Activated naive CD4-positive, alpha-beta T cell treated with anti-CD3 and anti-CD28 coated beads, Interleukin-2, amount 10 ng/mL, durations not matched to agents 7 days and 5 days (primary cell): ENCODE measurements around the gene VAMP7.
"Not testable (repeated sequence)": the region's sequence is repeated elsewhere in the genome, so short reads cannot be mapped to it uniquely, and the experiment has no call there.

Source experiments
- CTCF ChIA-PET: fragments of 350-600 bp; sonication (Branson Sonifier 250); formaldehyde crosslinking; loops from one replicate; lab custom pipeline; 2021; ENCODE audit warnings: antibody characterized with exemption; lab: Charles Lee
- DNase-seq: peaks from one replicate; pipeline ENCODE4 v3.0.0-alpha.2; 2020
- H3K27ac Mint-ChIP-seq: one replicate; pipeline ENCODE4 v1.8.0; 2021; ENCODE audit warnings: mild to moderate bottlenecking, moderate library complexity, mixed read lengths
- H3K27me3 Mint-ChIP-seq: one replicate; pipeline ENCODE4 v1.8.0; 2021; ENCODE audit warnings: mild to moderate bottlenecking, mixed read lengths
- H3K36me3 Mint-ChIP-seq: one replicate; pipeline ENCODE4 v1.8.0; 2021; ENCODE audit warnings: mixed read lengths
- H3K4me1 Mint-ChIP-seq: one replicate; pipeline ENCODE4 v1.8.0; 2021; ENCODE audit warnings: mixed read lengths
- H3K4me3 Mint-ChIP-seq: one replicate; pipeline ENCODE4 v1.8.0; 2021; ENCODE audit warnings: mild to moderate bottlenecking, moderate library complexity, mixed read lengths
- H3K9me3 Mint-ChIP-seq: one replicate; pipeline ENCODE4 v1.8.0; 2021; ENCODE audit warnings: mixed read lengths

VAMP7 gene

DNA sequence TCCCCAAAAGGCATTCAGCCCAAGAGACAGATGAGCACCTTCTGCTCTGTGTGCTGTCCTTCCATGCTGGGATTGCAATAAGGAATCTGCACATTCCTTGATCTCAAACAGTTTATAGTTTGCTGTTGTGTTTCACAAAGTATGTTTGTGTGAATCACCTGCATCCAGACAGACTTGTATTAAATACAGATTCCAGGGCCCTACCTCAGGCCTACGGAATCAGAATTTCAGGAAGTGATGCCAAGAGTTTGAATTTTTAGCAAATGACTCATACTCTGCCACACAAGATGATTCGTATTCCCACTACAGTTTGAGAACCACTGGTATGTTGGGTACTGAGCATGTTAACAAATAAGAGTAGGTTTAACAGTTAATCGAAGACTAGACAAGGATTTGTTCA is 7.0 kb downstream of the VAMP7 start:
- H3K4me1 Mint-ChIP-seq, result peaks cover 20% of the 10 kb centered on the region
- H3K4me3 Mint-ChIP-seq, result no peak overlapping the region
- CTCF ChIA-PET, result no interaction called here
- no peak overlapping the region for H3K27ac Mint-ChIP-seq
- no peak for DNase-seq
- H3K27me3 Mint-ChIP-seq, result no peaks in the 10 kb centered on the region
- peaks cover under 1% of the 10 kb centered on the region for H3K9me3 Mint-ChIP-seq
- peaks cover 26% of the 10 kb centered on the region for H3K36me3 Mint-ChIP-seq

DNA sequence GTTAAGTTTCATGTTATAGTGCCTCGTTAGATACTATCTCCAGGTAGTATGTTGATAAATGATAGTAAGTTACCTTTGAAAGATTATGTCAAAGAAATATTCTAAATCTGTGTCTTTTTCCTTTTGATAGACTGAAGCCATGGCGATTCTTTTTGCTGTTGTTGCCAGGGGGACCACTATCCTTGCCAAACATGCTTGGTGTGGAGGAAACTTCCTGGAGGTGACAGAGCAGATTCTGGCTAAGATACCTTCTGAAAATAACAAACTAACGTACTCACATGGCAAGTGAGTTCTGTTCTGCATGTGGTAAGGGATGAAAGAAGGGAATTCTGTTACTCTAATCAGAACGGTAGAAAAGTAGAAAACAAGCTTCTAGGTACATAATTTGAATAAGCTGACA is 8.2 kb downstream of the VAMP7 start:
- H3K4me1 Mint-ChIP-seq, result peaks cover 22% of the 10 kb centered on the region
- H3K4me3 Mint-ChIP-seq, result no peak overlapping the region
- no peaks in the 10 kb centered on the region for H3K27me3 Mint-ChIP-seq
- CTCF ChIA-PET, result no interaction called here
- no peak for DNase-seq
- peaks cover 36% of the 10 kb centered on the region for H3K36me3 Mint-ChIP-seq
- no peak overlapping the region for H3K27ac Mint-ChIP-seq
- peaks cover 2% of the 10 kb centered on the region for H3K9me3 Mint-ChIP-seq

DNA sequence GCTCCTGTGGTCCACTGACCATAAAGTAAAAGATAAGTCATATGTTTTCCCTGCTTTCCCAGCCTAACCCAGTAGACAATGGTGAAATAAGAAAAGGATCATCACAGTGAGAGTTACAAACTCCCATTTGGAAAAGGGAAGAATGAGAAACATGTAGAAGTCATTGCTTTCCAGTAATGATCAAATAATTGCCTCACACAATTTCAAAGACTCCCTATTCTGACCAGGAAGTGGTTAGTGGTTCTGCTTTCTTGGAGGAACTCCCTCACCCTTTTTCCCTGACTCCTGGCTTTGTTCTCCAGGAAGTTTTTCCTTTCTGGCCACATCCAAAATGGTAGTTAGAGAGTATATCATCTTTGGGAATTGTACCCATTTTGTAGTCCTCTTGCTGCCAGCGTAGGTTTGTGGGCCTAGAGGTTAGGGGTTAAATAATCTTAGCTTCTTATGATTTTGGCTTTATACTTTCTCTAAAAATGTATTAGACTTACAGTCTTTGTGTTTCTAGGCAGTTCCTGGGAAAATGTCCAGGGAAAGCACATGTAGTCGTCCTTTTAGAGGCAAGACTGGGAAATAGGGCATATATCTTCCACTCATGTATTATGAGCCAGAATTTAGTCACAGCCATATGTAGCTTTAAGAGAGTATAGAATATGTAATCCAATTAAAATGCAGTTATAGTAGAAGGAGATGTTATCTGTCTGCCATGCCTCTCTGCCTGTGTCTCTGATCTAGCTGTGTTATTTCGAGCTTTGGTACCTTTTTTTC is 10.5 kb downstream of the VAMP7 start:
- CTCF ChIA-PET, result no interaction called here
- H3K27me3 Mint-ChIP-seq, result no peaks in the 10 kb centered on the region
- DNase-seq, result no peak
- H3K36me3 Mint-ChIP-seq, result peaks cover 41% of the 10 kb centered on the region
- no peak overlapping the region for H3K27ac Mint-ChIP-seq
- peaks cover 2% of the 10 kb centered on the region for H3K9me3 Mint-ChIP-seq
- no peak overlapping the region for H3K4me3 Mint-ChIP-seq
- peaks cover 20% of the 10 kb centered on the region for H3K4me1 Mint-ChIP-seq

DNA sequence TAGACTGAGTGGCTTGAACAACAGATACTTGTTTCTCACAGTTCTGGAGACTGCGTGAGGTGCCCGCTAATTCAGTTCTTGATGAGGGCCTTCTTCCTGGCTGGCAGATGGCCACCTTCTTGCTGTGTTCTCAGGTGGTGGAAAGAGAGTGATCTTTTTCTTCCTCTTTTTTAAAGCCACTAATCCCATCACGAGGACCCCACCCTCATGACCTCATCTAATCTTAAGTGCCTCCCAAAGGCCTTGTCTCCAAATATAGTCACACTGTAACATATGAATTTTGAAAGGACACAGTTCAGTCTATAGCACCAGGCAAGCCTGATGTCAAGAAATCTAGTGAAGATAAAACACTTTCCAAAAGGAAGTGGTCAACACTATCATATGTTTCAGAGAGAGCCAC is 12.4 kb downstream of the VAMP7 start:
- Mint-ChIP-seq H3K36me3 (peaks cover 41% of the 10 kb centered on the region), H3K4me3 (no peak overlapping the region), H3K9me3 (peaks cover 2% of the 10 kb centered on the region), H3K27me3 (no peaks in the 10 kb centered on the region), H3K4me1 (peaks cover 18% of the 10 kb centered on the region), H3K27ac (no peak overlapping the region)
- DNase-seq, result no peak
- CTCF ChIA-PET, result no interaction called here

DNA sequence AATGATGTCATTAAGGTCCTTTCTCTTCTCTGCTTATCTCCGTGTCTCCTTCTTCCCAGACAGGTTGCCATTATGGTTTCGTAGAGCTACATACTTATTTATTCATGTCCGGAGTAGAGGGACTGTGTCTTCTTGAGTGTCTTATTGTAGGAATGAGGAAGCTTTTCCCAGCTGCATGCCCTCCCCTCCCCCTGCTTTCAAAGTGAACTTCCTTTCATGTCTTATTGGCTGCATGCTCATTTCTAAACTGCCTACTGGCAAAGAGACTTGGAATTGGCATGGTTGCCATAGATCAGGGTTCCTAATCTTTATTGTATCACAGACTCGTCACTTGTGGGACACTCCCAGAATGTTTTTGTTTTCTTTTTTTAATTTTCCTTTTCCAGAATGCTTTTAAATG is 15.4 kb downstream of the VAMP7 start:
- Mint-ChIP-seq H3K36me3 (peaks cover 39% of the 10 kb centered on the region), H3K9me3 (peaks cover 2% of the 10 kb centered on the region), H3K27me3 (no peaks in the 10 kb centered on the region), H3K27ac (no peak overlapping the region), H3K4me1 (peaks cover 12% of the 10 kb centered on the region), H3K4me3 (no peak overlapping the region)
- CTCF ChIA-PET, result no interaction called here
- DNase-seq, result no peak

DNA sequence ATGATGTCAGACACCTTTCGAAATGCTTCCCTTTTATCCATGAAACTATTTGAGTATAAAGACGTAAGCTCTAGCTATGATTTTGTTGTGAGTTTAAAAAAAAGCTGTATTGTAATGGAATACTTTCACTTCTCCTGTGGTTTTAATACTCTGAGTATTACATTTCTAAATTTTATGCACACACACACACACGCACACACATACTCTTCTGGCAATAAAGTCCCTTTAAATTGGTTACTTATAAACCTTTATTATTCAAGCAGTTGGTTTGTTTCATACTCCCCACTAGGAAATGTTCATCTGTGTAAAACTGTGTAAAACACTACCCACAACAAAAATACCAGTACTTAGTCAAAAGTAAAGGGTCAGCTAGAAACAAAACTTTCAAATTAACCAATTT is 18.2 kb downstream of the VAMP7 start:
- H3K4me1 Mint-ChIP-seq, result no peaks in the 10 kb centered on the region

DNA sequence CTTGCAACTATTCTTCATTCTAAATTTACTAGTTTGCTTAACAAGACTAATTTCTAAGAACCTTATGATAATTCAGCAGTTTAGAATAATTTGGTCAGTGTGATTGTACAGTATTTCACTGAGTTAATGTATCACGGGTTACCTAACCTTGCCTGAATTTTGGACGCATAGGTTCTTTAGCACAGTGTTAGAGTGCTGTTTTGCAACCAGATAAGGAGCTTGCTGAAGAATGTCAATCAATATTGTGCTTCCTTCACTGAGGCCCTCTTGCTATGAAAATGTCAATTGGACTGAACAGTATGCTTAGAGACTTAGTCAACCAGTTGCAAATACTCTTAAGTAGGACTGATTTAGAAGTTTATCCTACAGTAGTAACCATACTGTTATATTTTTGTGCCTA is 19.6 kb downstream of the VAMP7 start:
- no peak for DNase-seq
- CTCF ChIA-PET, result no interaction called here
- Mint-ChIP-seq H3K27me3 (no peaks in the 10 kb centered on the region), H3K4me1 (no peaks in the 10 kb centered on the region), H3K9me3 (peaks cover 1% of the 10 kb centered on the region), H3K27ac (no peak overlapping the region), H3K4me3 (no peak overlapping the region), H3K36me3 (peaks cover 32% of the 10 kb centered on the region)

More for the DNA sequence above, 18.2 kb downstream of the VAMP7 start:
- DNase-seq, result no peak
- peaks cover 1% of the 10 kb centered on the region for H3K9me3 Mint-ChIP-seq
- H3K27ac Mint-ChIP-seq, result no peak overlapping the region
- no peak overlapping the region for H3K4me3 Mint-ChIP-seq
- H3K27me3 Mint-ChIP-seq, result no peaks in the 10 kb centered on the region
- CTCF ChIA-PET, result no interaction called here
- peaks cover 31% of the 10 kb centered on the region for H3K36me3 Mint-ChIP-seq

DNA sequence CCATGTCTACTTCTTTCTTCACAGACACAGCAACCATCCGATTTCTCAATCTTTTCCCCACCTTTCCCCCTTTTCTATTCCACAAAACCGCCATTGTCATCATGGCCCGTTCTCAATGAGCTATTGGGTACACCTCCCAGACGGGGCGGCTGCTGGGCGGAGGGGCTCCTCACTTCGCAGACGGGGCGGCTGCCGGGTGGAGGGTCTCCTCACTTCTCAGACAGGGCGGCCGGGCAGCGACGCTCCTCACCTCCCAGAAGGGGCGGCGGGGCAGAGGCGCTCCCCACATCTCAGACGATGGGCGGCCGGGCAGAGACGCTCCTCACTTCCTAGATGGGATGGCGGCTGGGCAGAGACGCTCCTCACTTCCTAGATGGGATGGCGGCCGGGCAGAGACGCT is 26.5 kb downstream of the VAMP7 start:
- H3K27ac Mint-ChIP-seq, H3K4me1 Mint-ChIP-seq, DNase-seq, CTCF ChIA-PET, H3K4me3 Mint-ChIP-seq, H3K27me3 Mint-ChIP-seq: not testable (repeated sequence)
- Mint-ChIP-seq H3K36me3 (peaks cover 57% of the 10 kb centered on the region), H3K9me3 (peaks cover 20% of the 10 kb centered on the region)

DNA sequence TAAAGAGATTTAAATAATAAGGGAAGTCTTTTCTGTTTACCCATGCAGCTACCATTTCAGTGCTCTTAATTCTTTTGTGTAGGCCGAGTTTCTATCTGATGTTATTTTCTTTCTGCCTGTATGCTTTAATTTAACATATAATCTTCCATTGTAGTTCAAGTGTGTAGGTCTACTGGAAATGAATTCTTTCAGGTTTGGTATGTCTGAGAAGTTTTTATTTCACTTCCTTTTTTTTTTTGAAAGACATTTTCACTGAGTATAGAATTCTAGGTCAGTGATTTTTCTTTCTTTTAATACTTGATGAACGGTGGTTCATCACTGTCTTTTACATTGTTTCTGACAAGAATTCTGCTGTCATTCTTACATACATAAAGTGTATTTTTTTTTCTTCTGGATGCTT is 42.1 kb downstream of the VAMP7 start:
- no peaks in the 10 kb centered on the region for H3K27me3 Mint-ChIP-seq
- CTCF ChIA-PET, result no interaction called here
- H3K4me3 Mint-ChIP-seq, result no peak overlapping the region
- DNase-seq, result no peak
- peaks cover 59% of the 10 kb centered on the region for H3K36me3 Mint-ChIP-seq
- peaks cover 3% of the 10 kb centered on the region for H3K4me1 Mint-ChIP-seq
- H3K27ac Mint-ChIP-seq, result no peak overlapping the region
- H3K9me3 Mint-ChIP-seq, result peaks cover 4% of the 10 kb centered on the region

DNA sequence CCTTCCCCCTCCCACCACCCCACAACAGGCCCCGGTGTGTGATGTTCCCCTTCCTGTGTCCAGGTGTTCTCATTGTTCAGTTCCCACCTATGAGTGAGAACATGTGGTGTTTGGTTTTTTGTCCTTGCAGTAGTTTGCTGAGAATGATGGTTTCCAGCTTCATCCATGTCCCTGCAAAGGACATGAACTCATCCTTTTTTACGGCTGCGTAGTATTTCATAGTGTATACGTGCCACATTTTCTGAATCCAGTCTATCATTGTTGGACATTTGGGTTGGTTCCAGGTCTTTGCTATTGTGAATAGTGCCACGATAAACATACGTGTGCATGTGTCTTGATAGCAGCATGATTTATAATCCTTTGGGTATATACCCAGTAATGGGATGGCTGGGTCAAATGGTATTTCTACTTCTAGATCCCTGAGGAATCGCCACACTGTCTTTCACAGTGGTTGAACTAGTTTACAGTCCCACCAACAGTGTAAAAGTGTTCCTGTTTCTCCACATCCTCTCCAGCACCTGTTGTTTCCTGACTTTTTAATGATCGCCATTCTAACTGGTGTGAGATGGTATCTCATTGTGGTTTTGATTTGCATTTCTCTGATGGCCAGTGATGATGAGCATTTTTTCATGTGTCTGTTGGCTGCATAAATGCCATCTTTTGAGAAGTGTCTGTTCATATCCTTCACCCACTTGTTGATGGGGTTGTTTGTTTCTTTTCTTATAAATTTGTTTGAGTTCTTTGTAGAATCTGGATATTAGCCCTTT is 49.9 kb downstream of the VAMP7 start:
- H3K36me3 Mint-ChIP-seq, result peaks cover 85% of the 10 kb centered on the region
- H3K27ac Mint-ChIP-seq, result not testable (repeated sequence)

DNA sequence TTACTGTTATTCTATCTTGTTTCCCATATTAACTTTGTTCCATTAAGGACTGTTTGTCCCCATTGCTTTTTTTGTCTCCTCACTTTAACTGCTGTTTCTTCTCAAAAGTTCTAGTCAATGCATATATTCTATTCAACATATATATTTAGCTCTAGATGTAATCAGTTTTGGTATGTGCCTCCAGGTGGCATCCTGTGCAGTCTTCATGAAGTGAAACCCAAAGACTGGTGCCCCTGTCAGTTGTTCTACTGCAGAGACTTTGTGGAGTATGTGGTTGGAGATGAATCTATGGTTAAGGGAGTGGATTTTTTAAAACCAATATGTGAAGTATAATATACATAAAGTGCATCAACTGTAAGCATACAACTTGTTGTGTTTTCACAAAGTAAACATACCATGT is 57.0 kb downstream of the VAMP7 start:
- no peak for DNase-seq
- no peaks in the 10 kb centered on the region for H3K4me1 Mint-ChIP-seq
- CTCF ChIA-PET, result no interaction called here
- peaks cover 2% of the 10 kb centered on the region for H3K9me3 Mint-ChIP-seq
- H3K27me3 Mint-ChIP-seq, result no peaks in the 10 kb centered on the region
- H3K27ac Mint-ChIP-seq, result no peak overlapping the region
- H3K4me3 Mint-ChIP-seq, result no peak overlapping the region
- peaks cover 38% of the 10 kb centered on the region for H3K36me3 Mint-ChIP-seq

More for the DNA sequence above, 49.9 kb downstream of the VAMP7 start:
- CTCF ChIA-PET, DNase-seq, H3K27me3 Mint-ChIP-seq, H3K4me3 Mint-ChIP-seq, H3K4me1 Mint-ChIP-seq: not testable (repeated sequence)
- H3K9me3 Mint-ChIP-seq, result peaks cover 34% of the 10 kb centered on the region

DNA sequence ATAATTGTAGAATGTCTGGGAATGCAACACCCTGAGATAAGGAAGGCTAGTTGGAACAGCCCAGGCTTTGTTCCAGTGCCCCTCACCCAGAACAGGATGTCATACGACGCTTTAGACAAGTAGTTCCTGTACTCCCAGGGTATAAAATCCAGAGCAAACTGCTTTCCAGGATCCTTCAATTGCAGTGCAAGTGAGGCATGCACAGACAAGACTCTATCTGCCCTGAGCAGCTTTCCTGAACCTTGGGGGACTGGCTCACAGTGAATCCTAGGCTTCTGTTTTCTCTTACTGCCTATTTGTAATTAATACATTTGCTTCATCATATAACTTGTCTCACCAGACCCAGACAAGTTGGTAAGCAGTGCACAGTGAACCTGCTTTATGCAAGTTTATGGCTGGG is 68.0 kb downstream of the VAMP7 start:
- peaks cover 3% of the 10 kb centered on the region for H3K9me3 Mint-ChIP-seq
- no peaks in the 10 kb centered on the region for H3K4me1 Mint-ChIP-seq
- H3K36me3 Mint-ChIP-seq, result peaks cover 11% of the 10 kb centered on the region
- no peak overlapping the region for H3K27ac Mint-ChIP-seq
- no peak for DNase-seq
- CTCF ChIA-PET, result no interaction called here
- no peak overlapping the region for H3K4me3 Mint-ChIP-seq
- no peaks in the 10 kb centered on the region for H3K27me3 Mint-ChIP-seq

DNA sequence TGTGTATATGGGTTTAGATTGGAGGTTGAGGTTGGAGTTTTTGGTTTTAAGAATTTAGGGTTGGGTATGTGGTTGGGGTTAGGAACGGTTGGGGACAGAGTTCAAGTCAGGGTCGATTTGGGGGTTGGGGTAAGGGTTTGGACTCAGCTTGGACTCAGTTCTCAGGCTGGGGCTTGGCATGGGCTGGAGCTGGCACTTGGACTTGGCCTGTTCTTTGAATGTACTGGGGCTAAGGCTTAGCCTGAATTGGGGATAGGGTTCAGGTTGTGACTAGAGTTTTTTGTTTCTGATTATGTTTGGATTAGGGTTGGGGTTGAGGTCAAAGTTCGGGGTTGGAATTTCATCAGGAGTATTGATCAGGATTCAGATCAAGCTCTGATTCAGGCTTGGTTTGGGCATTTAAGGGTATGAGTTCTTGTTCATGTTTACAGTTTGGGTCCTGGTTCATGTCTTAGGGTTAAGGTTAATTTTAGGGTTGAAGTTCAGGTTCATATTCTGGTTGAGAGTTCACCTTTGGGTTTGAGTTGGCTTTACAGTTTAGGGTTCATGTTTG is 70.2 kb downstream of the VAMP7 start:
- no peak overlapping the region for H3K4me3 Mint-ChIP-seq
- no peak overlapping the region for H3K27ac Mint-ChIP-seq
- H3K27me3 Mint-ChIP-seq, result no peaks in the 10 kb centered on the region
- H3K4me1 Mint-ChIP-seq, result no peaks in the 10 kb centered on the region
- CTCF ChIA-PET, result no interaction called here
- no peaks in the 10 kb centered on the region for H3K36me3 Mint-ChIP-seq
- no peak for DNase-seq
- no peaks in the 10 kb centered on the region for H3K9me3 Mint-ChIP-seq

DNA sequence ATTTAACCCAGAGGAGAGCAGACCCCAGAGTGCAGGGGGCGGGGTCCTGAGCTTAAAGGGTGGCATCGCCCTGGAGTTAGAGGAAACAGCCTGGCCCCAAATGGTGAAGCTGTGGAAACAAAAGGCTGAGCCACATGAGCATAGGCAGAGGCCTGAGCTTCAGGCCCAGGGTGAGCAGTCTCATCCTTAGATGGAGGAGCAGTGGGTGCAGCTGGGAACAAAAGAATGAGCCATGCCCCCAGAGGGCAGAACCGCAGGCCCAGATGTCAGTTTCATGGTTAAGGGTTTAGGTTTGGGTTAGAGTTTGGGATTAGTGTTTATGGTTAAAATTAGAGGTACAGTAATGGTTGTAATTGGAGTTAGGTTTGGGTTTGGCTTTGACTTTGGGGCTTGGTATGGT is 71.9 kb downstream of the VAMP7 start:
- no peaks in the 10 kb centered on the region for H3K36me3 Mint-ChIP-seq
- no peak overlapping the region for H3K4me3 Mint-ChIP-seq
- no peak for DNase-seq
- no peaks in the 10 kb centered on the region for H3K4me1 Mint-ChIP-seq
- CTCF ChIA-PET, result no interaction called here
- H3K27ac Mint-ChIP-seq, result no peak overlapping the region
- no peaks in the 10 kb centered on the region for H3K9me3 Mint-ChIP-seq
- H3K27me3 Mint-ChIP-seq, result no peaks in the 10 kb centered on the region

DNA sequence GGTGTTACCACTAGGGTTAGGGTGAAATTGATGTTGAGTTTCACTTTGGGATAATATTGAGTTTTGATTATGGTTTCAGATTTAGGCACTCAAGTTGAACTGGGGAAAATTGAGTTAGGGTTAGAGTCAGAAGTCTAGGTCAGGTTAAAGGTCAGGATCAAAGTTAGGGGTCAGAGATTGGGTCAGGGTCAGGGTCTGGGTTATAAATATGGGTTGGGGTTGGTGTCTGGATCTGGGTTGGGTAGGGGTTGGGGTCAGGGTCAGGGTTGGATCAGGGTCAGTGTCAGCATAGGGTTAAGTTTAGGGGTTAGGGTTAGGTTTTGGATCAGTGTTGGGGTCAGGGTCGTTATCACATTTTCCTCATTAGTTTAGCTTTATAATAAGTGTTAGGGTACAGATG is 73.6 kb downstream of the VAMP7 start:
- no peak overlapping the region for H3K4me3 Mint-ChIP-seq
- DNase-seq, result no peak
- no peaks in the 10 kb centered on the region for H3K27me3 Mint-ChIP-seq
- CTCF ChIA-PET, result no interaction called here
- no peaks in the 10 kb centered on the region for H3K4me1 Mint-ChIP-seq
- no peak overlapping the region for H3K27ac Mint-ChIP-seq
- no peaks in the 10 kb centered on the region for H3K36me3 Mint-ChIP-seq
- no peaks in the 10 kb centered on the region for H3K9me3 Mint-ChIP-seq
